HL-60/S4 (cell line): Measurements from ENCODE around the gene PIGX.
"Not testable (repeated sequence)": the region's sequence is repeated elsewhere in the genome, so short reads cannot be mapped to it uniquely, and the experiment has no call there.

Source experiments
- in situ Hi-C: fragments of 300-500 bp; cut with MboI; formaldehyde crosslinking; loops from 2 replicates; pipeline ENCODE4 v1.14.3; 2022; ENCODE audit warnings: low sequenced_read_pairs

The PIGX gene

DNA sequence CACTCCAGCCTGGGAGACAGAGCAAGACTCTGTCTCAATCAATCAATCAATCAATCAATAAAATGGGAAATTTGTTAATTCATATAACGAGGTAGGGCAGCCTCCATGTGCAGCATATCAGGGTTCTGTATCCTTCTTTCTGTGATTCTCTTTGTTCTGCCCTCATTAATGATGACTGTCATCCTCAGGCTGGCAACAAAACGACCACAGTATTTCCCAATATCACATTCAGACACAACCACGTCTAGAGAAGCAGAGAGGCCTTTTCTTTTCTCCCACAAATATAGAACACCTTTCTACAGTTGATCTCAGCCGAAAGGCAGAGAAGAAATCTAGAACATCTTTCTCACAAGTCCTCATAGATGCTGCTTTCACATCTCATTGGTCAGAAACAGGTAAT, 11.4 kb upstream of the PIGX start:
- in situ Hi-C loops: no loop called here

- in situ Hi-C loops: no loop called here
Measured at GRCh38 chr3:196706327-196706726, 5.8 kb upstream of the PIGX start.

GRCh38 chr3:196706731-196707130, 5.4 kb upstream of the PIGX start:
- in situ Hi-C loops: no loop called here

- in situ Hi-C loops: no loop called here
Measured at GRCh38 chr3:196707566-196707965, 4.6 kb upstream of the PIGX start.

GRCh38 chr3:196708467-196708866, 3.7 kb upstream of the PIGX start:
- in situ Hi-C loops: no loop called here

DNA sequence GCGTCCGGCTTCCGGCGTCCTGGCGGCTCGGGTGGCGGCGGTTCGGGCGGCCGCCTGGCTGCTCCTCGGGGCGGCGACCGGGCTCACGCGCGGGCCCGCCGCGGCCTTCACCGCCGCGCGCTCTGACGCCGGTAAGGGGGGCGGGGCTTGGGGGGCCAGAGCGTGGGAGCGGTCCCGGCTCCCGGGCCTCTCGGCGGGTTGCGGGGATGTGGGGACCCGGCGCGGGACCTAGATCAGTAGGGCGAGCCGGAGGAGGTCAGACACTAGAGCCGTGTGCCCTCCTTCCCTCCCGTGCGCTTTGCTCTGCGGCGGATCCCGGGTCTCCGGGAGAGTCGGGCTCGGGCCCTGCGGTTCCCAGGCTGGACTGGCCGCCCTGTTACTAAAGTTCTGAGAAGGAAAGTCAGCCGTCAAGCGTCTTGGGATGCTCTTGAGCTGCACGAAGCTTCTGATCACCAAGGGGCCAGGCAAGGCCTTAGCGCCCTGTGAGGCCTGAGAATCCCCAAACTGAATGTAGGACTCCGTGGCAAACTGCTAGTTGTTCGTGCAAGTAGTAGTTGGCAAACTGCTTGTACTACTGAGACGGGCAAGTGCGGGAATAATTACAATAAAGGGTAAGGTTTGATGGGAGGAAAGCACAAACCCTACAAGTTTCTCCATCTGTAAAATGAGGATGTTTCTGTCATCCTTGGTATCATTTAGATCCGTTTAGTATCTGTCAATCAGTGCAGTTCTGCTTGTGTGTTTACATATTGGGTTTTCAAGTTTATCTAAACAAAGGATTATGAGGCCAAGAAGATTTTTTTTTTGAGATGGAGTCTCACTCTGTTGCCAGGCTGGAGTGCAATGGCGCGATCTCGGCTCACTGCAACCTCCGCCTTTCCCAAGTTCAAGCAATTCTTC, 587 bp downstream of the PIGX start:
- in situ Hi-C loops: no loop called here

DNA sequence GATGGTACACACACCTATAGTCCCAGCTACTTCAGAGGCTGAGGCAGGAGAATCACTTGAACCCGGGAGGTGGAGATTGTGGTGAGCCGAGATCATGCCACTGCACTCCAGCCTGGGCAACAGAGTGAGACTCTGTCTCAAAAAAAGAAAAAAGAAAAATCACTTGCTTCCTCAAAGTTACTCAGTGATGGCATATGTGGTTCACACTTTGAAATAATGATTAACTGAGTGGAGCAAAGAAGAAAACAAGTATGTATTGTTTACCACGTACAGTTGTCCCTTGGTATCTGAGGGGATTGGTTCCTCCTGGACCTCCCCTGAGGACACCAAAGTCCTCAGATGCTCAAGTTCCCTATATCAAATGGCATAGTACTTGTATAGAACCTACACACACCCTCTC, 5.0 kb downstream of the PIGX start:
- in situ Hi-C loops: not testable (repeated sequence)

GRCh38 chr3:196721097-196721496, 8.9 kb downstream of the PIGX start:
- in situ Hi-C loops: no loop called here

DNA sequence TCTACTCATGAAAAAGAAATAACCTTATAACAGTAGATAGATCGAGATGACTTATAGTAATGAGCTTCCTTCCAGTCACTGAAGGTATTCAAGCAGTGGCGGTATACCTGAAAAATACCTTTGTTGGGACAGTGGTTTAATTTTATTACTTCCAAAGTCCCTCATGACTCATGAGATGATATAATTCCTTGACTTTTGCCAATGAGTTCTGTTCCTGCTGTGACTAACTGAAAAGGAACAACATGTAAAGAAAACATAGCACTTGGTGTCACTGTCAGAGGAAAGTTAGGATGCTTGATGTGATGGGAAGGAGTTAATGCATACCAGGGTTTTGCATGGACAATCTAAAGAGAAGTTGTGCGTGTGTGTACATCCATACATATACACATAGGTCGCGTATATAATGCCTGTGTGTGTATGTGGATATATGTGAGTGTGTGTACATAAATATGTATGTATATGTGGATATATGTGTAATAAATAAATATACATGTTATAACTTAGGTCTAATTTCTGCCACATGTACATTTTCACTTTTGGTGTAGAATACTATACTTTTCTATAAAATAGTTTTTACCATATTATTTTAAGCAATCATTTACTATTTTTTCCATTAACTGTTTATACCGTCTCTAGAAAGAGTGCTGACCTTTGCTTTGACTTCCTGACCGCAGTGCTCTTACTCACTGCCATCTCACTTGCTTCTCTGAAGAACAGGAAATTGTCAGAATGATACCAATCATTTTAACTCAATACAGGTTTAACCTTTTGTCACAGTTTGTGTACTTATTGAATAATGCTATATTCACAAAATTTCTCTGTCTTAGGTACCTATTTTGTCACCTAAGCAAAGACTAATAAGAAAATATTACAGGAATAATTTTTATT, 14.9 kb downstream of the PIGX start:
- in situ Hi-C loops: no loop called here

GRCh38 chr3:196735751-196736150, 23.6 kb downstream of the PIGX start:
- in situ Hi-C loops: no loop called here

- in situ Hi-C loops: no loop called here
Measured at GRCh38 chr3:196736670-196737374, 24.6 kb downstream of the PIGX start.

DNA sequence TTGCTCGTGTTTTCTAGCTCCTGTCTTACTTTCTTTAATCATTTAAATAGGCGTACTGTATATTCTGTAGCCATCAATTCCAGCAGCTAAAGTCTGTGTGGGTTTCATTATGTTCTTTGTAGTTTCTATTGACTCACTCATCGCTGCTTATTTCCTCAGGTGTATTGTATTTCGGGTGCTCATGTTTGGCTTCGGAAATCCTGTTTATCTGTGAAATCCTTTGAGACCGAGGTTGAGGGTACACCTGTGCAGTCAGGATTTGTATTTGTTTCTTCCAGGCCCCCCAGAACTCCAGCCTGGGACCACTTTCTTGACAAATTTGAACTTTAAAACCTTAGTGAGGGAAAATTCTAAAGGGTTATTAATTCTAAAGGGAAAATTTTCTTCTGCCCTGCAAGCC, 25.5 kb downstream of the PIGX start:
- in situ Hi-C loops: no loop called here

DNA sequence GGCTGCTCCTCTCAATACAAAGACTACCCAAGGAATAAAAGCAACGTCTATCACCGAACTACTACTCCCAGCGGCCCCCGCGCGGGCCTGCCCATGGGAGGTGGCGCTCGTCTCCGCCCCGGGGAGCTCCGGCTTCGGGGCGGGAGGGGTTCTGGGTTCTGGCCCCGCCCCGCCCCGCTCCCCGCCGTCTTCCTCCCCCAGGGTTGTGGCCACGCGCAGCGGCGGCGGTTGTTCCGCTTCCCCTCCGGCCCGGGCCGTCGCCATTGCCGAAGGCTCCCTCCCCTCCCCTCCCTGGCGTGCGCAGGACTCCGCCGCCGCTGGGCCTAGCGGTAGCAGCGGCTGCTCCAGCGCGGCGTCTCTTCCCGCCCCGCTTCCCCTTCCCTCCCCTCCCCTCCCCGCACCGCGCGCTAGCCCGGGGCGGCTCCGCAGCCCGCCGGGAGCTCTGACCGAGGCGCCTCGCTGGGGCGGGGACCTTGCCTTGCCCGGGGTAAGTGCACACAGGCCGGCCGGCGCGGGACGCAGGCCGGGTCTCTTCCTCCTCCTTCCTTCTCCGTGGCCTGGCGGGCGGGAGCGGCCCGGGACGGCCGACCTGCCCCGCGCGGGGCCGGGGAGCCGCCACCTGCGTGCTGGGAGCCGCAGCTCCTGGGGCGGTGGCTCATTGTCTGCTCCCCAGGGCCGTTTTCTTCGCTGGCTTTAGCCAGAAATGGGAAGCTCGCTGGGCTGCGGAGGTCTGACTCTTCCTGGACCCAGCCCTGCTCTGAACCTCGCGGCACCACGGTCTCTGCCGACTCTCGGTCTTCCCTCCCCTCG, 27.7 kb downstream of the PIGX start, which contains the start of gene PAK2:
PAK2 (plus strand) TSS at position 187 of the 810 bp plus-strand sequence. CDS start 42,790 bp downstream, outside the sequence.
- in situ Hi-C loops: no loop called here

DNA sequence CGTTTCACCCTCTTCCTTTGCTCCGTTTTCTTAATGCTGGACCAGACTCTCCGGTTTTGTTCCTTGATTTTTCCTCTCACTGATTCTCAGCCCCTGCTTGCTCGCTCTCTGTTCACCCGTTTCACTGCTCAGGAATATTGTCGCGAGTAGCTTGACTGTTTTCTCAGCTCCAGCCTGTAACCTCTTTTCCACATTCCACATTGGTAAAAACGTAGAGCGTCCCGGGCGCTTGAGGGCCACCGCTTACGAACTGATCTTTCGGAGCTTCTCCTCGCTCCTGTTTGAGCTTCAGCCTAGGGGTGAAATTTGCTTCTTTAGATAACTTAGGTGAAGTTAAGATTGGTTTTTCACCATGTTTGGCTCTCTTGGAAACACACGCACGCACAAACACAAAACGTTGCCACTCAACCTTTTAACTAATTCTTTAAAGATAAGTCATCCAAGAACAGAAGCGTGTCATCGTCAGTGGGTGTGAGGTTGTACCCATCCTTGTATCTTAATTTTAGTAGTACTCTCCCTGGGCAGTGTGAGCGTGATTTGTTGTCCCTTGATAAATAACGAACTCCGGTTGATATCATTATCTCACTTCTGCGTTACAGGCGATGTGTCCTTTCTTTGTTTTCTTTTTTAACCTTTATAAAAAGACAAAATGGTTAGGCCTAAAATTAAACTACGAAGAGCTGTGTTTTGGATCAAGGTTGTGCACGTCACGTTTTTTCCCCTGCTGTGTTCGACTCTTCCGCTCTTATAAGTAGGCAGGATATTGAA, 28.5 kb downstream of the PIGX start:
- in situ Hi-C loops: no loop called here

DNA sequence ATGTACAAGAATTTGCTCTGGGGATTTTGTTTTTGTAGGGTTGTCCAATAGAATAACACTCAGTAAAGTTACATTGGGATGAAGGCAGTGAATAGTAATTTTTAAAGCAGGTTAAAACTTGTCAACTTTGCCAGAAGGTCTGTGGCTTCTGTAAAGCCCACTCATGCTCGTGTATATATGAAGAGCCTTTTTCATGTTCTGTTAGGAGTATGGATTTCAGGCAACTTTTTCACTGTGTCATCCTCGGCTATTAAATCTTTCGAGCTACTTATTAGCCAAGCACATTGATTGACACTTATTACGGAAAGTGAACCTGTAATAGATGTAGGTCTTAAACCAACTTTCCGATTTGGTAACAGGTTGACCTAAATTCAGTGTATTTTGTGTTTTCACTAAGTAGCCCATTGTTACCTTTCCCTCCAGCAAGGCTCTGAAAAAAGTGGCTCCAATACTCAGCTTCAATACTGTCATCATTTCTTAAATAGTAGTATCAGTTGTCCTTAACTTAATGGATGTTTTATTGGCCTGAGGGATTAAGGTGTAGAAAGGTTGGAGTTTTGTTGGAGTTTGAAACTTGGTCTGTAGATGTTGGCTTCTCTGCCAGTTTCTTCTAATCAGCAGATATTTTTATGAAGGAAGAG, 29.2 kb downstream of the PIGX start:
- in situ Hi-C loops: no loop called here

DNA sequence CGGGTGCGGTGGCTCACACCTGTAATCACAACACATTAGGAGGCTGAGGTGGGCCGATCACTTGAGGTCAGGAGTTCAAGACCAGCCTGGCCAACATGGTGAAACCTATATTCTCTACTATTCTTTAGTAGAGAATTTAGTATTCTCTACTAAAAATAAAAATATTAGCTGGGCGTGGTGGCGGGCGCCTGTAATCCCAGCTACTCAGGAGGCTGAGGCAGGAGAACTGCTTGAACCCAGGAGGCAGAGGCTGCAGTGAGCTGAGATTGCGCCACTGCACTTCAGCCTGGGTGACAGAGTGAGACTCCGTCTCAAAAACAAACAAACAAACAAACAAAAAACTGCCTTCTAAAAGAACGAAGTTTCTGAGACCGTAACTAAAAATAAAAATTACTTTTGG, 31.4 kb downstream of the PIGX start:
- in situ Hi-C loops: not testable (repeated sequence)

DNA sequence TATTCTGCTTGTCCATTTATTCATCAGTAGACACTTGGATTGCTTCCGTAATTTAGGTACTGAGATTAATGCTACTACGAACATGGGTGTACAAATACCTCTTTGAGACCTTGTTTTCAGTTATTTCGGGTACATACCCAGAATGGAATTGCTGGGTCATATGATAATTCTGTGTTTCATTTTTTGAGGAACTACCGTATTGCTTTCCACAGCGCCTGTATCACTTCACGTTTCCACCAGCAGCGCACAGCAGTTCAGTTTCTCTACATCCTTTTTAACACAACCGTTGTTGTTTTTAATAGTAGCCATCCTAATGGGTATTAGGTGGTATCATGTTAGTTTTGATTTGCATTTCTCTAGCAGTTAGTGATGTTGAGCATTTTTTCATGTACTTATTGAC, 36.9 kb downstream of the PIGX start:
- in situ Hi-C loops: no loop called here

- in situ Hi-C loops: no loop called here
Measured at GRCh38 chr3:196753201-196753600, 41.0 kb downstream of the PIGX start.
